Stimulated activated naive CD8-positive, alpha-beta T cell treated with anti-CD3 and anti-CD28 coated beads, Interleukin-15, Interleukin-2, amounts not matched to agents 100 ng/mL and 50 ng/mL, for 24 hours (primary cell): Measurements from ENCODE around the gene MARCHF7.

Experiments
- H3K27ac Mint-ChIP-seq: one replicate; pipeline ENCODE4 v1.8.0; 2021; ENCODE audit warnings: mild to moderate bottlenecking, mixed read lengths
- H3K27me3 Mint-ChIP-seq: one replicate; pipeline ENCODE4 v1.8.0; 2021; ENCODE audit warnings: mixed read lengths
- H3K36me3 Mint-ChIP-seq: one replicate; pipeline ENCODE4 v1.8.0; 2021; ENCODE audit warnings: low read depth, mixed read lengths
- H3K4me1 Mint-ChIP-seq: one replicate; pipeline ENCODE4 v1.8.0; 2021; ENCODE audit warnings: low read depth, mixed read lengths
- H3K4me3 Mint-ChIP-seq: one replicate; pipeline ENCODE4 v1.8.0; 2021; ENCODE audit warnings: mild to moderate bottlenecking, mixed read lengths
- H3K9me3 Mint-ChIP-seq: one replicate; pipeline ENCODE4 v1.8.0; 2021; ENCODE audit warnings: mixed read lengths

The MARCHF7 gene

DNA sequence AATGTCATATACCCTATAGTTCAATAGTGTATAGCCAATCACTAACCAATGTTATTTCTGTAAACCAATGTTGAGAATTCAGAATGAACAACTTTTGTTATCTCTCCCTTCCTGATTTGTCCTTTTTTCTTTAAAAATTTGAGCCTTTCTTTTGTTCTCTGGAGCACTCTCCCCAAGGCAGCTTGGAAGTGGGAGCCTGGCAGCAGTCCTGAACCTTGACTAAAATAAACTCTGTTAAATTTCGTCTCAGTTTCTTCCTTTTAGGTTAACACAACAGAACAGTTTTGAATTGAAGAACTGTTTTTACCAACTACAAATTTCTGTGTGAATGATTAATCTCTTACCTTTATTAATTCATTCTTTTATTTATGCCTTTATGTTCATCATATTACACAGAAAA lies 49.8 kb downstream of the MARCHF7 start:
- no peak overlapping the region for H3K4me3 Mint-ChIP-seq
- peak overlapping the region; percentile 8 for H3K27ac Mint-ChIP-seq
- no peaks in the 10 kb centered on the region for H3K27me3 Mint-ChIP-seq
- H3K36me3 Mint-ChIP-seq = peaks cover 75% of the 10 kb centered on the region
- H3K4me1 Mint-ChIP-seq = peaks cover 4% of the 10 kb centered on the region
- H3K9me3 Mint-ChIP-seq = no peaks in the 10 kb centered on the region
